ENCODE measurements around the gene UVRAG. TPM values are rescaled to one million over a fixed set of nuclear protein-coding genes. Genes with fewer than 3 reads are reported as not detected.

Gene UVRAG
- total RNA-seq, 2 donors from 2014 or later: 12.8 to 13.7 TPM

- no peak for TF ChIP-seq CTCF (IDR thresholded peaks at IDR 0.05)
- H3K4me3 ChIP-seq: no peak overlapping the region
- H3K27me3 ChIP-seq: no peaks in the 10 kb centered on the region
- intact Hi-C loops (cut with DNase I): no loop called here
- DNase-seq: no peak
- no peak overlapping the region for H3K27ac ChIP-seq
- no peaks in the 10 kb centered on the region for H3K36me3 ChIP-seq
- no peaks in the 10 kb centered on the region for H3K9me3 ChIP-seq
- H3K9ac ChIP-seq (ENCODE audit: low read depth in 2 of 2, low read length in 2 of 2): no peak overlapping the region
- no peaks in the 10 kb centered on the region for H3K4me1 ChIP-seq
Observed at GRCh38 chr11:75986966-75987365, 172.0 kb downstream of the UVRAG start.

GRCh38 chr11:75993126-75993525 lies 178.1 kb downstream of the UVRAG start:
- no peaks in the 10 kb centered on the region for H3K36me3 ChIP-seq
- H3K4me3 ChIP-seq: no peak overlapping the region
- H3K27ac ChIP-seq: no peak overlapping the region
- no peak for DNase-seq
- no peak overlapping the region for H3K9ac ChIP-seq (ENCODE audit: low read depth in 2 of 2, low read length in 2 of 2)
- no peak for TF ChIP-seq CTCF (IDR thresholded peaks at IDR 0.05)
- intact Hi-C loops (cut with DNase I): no loop called here
- no peaks in the 10 kb centered on the region for H3K9me3 ChIP-seq
- no peaks in the 10 kb centered on the region for H3K27me3 ChIP-seq
- no peaks in the 10 kb centered on the region for H3K4me1 ChIP-seq

GRCh38 chr11:75994616-75995015 lies 179.6 kb downstream of the UVRAG start:
- no peak overlapping the region for H3K4me3 ChIP-seq
- no peaks in the 10 kb centered on the region for H3K9me3 ChIP-seq
- H3K9ac ChIP-seq (ENCODE audit: low read depth in 2 of 2, low read length in 2 of 2): no peak overlapping the region
- no peak overlapping the region for H3K27ac ChIP-seq
- TF ChIP-seq CTCF (IDR thresholded peaks at IDR 0.05): no peak
- DNase-seq: no peak
- H3K36me3 ChIP-seq: no peaks in the 10 kb centered on the region
- H3K27me3 ChIP-seq: no peaks in the 10 kb centered on the region
- intact Hi-C loops (cut with DNase I): no loop called here
- no peaks in the 10 kb centered on the region for H3K4me1 ChIP-seq

- H3K4me1 ChIP-seq: no peaks in the 10 kb centered on the region
- DNase-seq: no peak
- no peaks in the 10 kb centered on the region for H3K9me3 ChIP-seq
- TF ChIP-seq CTCF (IDR thresholded peaks at IDR 0.05): no peak
- no peaks in the 10 kb centered on the region for H3K36me3 ChIP-seq
- no peak overlapping the region for H3K27ac ChIP-seq
- no peak overlapping the region for H3K9ac ChIP-seq (ENCODE audit: low read depth in 2 of 2, low read length in 2 of 2)
- no peaks in the 10 kb centered on the region for H3K27me3 ChIP-seq
- no peak overlapping the region for H3K4me3 ChIP-seq
- intact Hi-C loops (cut with DNase I): no loop called here
Observed at GRCh38 chr11:75996523-75997442, 181.8 kb downstream of the UVRAG start.

GRCh38 chr11:76004400-76004799 lies 189.4 kb downstream of the UVRAG start:
- Histone ChIP-seq H3K9ac (ENCODE audit: low read depth in 2 of 2, low read length in 2 of 2) (no peak overlapping the region), H3K27ac (no peak overlapping the region), H3K36me3 (no peaks in the 10 kb centered on the region), H3K27me3 (no peaks in the 10 kb centered on the region), H3K4me3 (no peak overlapping the region), H3K9me3 (no peaks in the 10 kb centered on the region), H3K4me1 (no peaks in the 10 kb centered on the region)
- no peak for TF ChIP-seq CTCF (IDR thresholded peaks at IDR 0.05)
- DNase-seq: no peak
- intact Hi-C loops (cut with DNase I): no loop called here
